ENCODE measurements around the gene AMH.
A peak's percentile ranks its signal among the peaks of the same experiment; 100 is the strongest.

AMH gene

GRCh38 chr19:2236314-2237050 lies 12.6 kb upstream of the AMH start, which contains the start of the genes PLEKHJ1 and SF3A2:
PLEKHJ1 (minus strand) TSS chr19:2236329; CDS start chr19:2236248, 81 bp downstream.
SF3A2 (plus strand) TSS chr19:2236824; CDS start chr19:2243419, 6,595 bp downstream.
- peak; percentile 95 to 99 for DNase-seq

- DNase-seq, result no peak
Measured at GRCh38 chr19:2237051-2237868, 11.9 kb upstream of the AMH start.

GRCh38 chr19:2237869-2238153 lies 11.3 kb upstream of the AMH start:
- no peak for DNase-seq

GRCh38 chr19:2239173-2239572 lies 9.9 kb upstream of the AMH start:
- peak; percentile 42 to 46 for DNase-seq

- peak; percentile 24 to 38 for DNase-seq
Measured at GRCh38 chr19:2239771-2240770, 9.1 kb upstream of the AMH start.

GRCh38 chr19:2240881-2241760 lies 8.0 kb upstream of the AMH start:
- DNase-seq, result no peak

GRCh38 chr19:2242092-2242537 lies 7.0 kb upstream of the AMH start:
- DNase-seq, result no peak

GRCh38 chr19:2242816-2243215 lies 6.3 kb upstream of the AMH start:
- DNase-seq, result no peak

GRCh38 chr19:2243274-2244124 lies 5.6 kb upstream of the AMH start:
- no peak for DNase-seq

- DNase-seq, result no peak
Measured at GRCh38 chr19:2244125-2244411, 5.1 kb upstream of the AMH start.

- no peak for DNase-seq
Measured at GRCh38 chr19:2244486-2244885, 4.6 kb upstream of the AMH start.

GRCh38 chr19:2245273-2245672 lies 3.9 kb upstream of the AMH start:
- no peak for DNase-seq

GRCh38 chr19:2246014-2246620 lies 3.0 kb upstream of the AMH start:
- DNase-seq, result no peak

GRCh38 chr19:2246801-2247361 lies 2.2 kb upstream of the AMH start:
- DNase-seq, result no peak

- no peak for DNase-seq
Measured at GRCh38 chr19:2247433-2248101, 1.6 kb upstream of the AMH start.

- DNase-seq, result no peak
Measured at GRCh38 chr19:2248136-2249009, 750 bp upstream of the AMH start.

- DNase-seq, result no peak
Measured at GRCh38 chr19:2249880-2250765, 1.0 kb downstream of the AMH start.

GRCh38 chr19:2250766-2251105 lies 1.6 kb downstream of the AMH start:
- no peak for DNase-seq
